ENCODE measurements around the gene SFXN3.

The SFXN3 gene

DNA sequence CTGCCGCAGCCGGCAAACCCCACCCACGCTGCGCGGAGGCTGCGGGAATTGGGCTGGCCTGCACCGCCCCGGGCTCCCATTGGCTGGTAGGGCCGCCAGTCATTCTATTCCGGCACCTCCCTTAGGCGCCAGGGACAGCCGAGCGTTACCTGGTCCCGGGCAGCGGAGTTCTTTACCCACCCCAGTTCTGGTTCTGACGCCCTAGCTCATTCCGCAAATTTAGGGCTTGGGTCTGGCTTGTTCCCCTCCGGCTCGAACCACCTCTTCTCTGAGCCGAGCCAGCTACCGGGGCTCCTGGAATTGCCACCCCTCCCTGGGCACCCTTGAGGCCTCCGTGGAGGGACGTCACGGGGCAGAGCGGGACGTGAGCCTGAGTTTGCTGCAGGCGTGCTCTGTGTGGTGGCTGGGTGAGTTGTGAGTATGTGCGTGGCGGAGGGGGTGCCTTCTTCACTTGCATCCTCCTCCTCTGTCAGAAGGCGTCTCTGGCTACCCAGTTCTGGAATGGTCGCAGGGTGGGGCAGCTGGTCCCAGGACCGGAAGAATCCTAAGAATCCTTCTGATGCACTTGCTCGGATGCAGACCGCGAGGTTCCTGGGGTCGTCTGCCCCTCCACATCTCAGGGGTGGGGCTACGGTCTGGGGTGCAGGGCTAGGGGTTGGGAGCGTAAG, at the start of gene SFXN3, which contains the start of gene PDZD7:
Gene SFXN3 (plus strand): TSS at position 107 of the 668 bp plus-strand sequence. CDS start 3,461 bp downstream, outside the sequence.
Gene PDZD7 (minus strand): TSS at position 2 of the 668 bp plus-strand sequence. CDS start 910 bp downstream, outside the sequence.
- DNase-seq = peak; percentile 62

DNA sequence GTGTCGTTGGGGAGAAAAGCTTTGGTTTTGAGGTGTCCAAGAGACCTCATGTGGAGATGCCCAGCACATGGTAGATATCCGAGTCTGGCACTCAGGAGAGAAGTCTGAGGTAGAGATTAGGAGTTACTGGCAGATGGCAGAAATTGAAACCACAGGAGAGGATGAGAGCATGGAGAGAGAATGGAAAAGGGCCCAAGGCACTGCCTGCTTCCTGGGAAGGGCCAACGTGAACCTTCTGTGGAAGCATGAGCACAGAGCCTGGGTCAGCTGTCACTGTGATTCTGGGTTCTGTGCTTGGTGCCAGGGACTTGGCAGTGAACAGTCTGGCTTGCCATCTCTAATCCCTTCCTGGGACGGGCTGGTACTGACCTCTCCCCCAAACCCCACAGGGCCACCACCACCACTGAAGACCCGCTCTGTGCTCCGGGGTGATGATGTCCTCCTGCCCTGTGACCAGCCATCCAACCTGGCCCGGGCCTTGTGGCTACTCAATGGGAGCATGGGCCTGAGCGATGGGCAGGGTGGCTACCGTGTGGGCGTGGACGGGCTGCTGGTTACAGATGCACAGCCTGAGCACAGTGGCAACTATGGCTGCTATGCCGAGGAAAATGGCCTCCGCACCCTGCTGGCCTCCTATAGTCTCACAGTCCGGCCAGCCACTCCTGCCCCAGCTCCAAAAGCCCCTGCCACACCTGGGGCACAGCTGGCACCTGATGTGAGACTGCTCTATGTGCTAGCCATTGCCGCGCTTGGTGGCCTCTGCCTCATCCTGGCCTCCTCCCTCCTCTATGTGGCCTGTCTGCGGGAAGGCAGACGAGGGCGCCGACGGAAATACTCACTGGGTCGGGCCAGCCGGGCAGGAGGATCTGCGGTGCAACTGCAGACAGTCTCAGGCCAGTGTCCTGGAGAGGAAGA, 47.9 kb upstream of the SFXN3 start:
- no peak for DNase-seq

GRCh38 chr10:100983868-100984671, 47.0 kb upstream of the SFXN3 start:
- DNase-seq = no peak

DNA sequence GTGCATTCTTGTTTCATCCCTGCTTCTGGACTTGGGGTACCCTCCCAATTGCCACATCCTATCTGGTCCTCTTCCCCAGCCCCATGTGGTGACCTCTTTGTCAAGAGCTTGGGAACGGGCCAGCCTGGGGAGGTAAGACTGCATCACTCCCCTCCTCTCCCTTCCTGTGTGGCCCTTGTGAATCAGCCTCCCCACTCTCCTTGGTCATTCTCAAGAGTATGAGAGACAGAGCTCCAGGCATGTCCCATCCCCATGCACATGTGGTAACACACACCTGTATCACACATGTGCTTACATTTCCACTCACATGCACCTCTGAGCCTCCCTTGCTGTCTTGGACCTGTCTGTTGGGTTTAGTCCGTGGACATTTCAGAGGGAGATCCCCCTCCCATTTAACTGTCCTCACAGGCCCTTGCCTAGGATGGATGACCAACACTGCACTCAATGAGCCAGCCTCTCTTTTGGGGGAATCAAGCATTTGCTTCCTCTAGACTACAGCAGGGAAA, 46.3 kb upstream of the SFXN3 start:
- no peak for DNase-seq

DNA sequence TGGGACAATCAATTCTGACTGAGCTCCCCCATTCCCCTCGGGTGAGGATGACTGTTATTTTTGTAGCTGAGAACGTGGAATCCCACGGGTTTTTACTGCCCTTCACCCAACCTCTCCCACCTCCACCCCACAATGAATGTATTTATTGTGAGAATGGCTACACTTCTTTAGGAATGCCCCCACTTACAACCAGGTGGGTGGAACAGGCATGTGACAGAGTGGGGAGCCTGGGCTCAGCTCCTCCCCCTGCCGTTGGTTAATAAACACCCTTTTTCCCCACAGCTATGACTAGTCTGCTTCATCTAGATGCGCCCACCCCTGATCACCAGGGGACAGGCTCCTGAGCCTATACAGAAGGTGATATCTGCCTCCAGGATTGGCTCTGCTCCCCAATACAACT, 45.7 kb upstream of the SFXN3 start:
- DNase-seq = no peak

- DNase-seq = no peak
Measured at GRCh38 chr10:100986623-100986951, 44.4 kb upstream of the SFXN3 start.

GRCh38 chr10:100986952-100987684, 43.9 kb upstream of the SFXN3 start, which contains the start of the genes MRPL43 and TWNK:
Gene MRPL43, minus strand, starts transcription at chr10:100987497. Its CDS starts 54 bp downstream, at chr10:100987443.
Gene TWNK, plus strand, starts transcription at chr10:100987543. Its CDS starts 668 bp downstream, at chr10:100988211.
- DNase-seq = peak; percentile 43

DNA sequence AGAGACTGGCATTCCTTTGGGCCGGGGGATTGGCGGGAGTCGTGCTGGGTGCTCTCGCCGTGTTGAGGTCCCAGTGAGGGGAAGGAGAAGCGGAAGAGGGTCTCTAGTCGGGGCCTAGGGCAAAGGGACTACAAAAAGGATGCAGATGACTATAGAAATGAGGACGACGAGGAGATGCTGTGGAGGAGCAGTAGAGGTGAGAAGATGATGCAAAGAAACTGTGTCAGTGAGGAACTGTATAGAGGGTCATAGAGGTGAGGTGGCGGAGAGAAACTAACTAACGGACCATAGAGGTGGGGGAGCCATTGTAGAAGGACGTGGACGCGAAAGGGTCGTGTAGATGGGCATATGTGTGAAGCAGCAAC, 43.4 kb upstream of the SFXN3 start:
- no peak for DNase-seq

DNA sequence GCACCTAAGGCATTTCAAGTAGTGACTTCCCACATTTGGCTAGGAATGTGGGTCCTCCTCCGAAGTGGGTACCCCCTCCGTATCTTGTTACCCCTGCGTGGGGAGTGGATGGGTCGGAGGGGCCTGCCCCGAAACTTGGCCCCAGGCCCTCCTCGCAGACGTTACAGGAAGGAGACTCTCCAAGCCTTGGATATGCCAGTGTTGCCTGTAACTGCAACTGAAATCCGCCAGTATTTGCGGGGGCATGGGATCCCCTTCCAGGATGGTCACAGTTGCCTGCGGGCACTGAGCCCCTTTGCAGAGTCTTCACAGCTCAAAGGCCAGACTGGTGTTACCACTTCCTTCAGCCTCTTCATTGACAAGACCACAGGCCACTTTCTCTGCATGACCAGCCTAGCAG, 42.9 kb upstream of the SFXN3 start:
- DNase-seq = no peak

DNA sequence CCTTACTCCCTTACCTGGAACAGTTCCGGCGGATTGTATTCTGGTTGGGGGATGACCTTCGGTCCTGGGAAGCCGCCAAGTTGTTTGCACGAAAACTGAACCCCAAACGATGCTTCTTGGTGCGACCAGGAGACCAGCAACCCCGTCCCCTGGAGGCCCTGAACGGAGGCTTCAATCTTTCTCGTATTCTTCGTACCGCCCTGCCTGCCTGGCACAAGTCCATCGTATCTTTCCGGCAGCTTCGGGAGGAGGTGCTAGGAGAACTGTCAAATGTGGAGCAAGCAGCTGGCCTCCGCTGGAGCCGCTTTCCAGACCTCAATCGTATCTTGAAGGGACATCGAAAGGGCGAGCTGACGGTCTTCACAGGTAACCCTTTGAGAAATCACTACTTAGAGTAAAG, 41.9 kb upstream of the SFXN3 start:
- DNase-seq = no peak

GRCh38 chr10:100993986-100994708, 36.9 kb upstream of the SFXN3 start:
- DNase-seq = no peak

DNA sequence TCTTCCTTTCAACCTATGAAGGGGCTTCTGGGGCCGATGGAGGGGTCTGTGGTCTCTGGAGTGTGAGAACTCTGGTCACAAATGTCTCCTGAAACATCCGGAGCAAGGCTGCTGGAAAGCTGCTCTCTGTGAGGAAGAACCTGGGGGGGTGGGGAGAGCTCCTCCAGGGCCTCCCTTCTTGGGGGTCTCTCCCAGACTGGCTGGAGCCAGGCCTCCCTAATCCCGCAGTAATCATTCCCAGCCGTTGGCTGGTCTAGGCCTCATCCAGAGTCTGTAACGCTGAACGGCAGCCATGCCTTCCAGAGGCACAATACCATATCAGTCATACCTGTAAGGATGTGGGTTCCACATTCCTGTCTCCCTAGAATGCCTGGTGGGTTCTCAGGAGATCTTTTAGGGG, 35.9 kb upstream of the SFXN3 start:
- no peak for DNase-seq

DNA sequence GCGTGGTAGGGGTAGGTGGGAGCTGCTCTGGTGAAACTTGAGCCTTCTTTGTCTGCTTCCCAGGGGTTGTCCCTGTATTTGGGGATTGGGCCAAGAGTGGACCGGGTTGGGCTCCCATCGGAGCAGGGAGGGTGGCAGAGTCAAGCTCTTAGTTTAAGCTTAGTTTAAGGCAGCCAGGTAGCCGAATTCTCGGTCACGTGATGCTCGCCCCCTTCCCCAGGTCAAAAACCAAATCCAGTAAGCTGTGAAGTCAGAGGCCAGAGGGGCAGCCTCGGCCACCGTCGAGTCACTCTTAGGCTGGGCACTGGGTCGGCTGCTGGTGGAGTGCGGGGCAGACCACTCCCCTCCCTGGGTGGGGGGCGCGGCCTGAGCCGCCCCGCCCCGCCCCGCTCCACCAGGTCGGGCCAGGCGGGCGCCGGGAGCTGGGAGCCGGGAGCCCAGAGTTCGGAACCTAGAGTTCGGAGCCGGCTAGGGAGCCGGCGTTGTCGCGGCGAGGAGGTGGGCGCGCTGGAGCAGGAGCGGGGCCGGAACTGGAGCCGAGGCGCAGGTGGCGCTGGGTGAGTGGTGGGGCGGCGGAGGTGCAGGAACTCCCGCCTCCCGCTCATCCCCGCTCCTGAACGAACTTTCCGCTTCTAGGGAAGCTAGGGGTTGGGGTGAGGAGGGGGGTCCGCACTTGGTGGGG, 34.2 kb upstream of the SFXN3 start:
- DNase-seq = no peak

- peak; percentile 30 for DNase-seq
Measured at GRCh38 chr10:100997360-100998182, 33.5 kb upstream of the SFXN3 start.

DNA sequence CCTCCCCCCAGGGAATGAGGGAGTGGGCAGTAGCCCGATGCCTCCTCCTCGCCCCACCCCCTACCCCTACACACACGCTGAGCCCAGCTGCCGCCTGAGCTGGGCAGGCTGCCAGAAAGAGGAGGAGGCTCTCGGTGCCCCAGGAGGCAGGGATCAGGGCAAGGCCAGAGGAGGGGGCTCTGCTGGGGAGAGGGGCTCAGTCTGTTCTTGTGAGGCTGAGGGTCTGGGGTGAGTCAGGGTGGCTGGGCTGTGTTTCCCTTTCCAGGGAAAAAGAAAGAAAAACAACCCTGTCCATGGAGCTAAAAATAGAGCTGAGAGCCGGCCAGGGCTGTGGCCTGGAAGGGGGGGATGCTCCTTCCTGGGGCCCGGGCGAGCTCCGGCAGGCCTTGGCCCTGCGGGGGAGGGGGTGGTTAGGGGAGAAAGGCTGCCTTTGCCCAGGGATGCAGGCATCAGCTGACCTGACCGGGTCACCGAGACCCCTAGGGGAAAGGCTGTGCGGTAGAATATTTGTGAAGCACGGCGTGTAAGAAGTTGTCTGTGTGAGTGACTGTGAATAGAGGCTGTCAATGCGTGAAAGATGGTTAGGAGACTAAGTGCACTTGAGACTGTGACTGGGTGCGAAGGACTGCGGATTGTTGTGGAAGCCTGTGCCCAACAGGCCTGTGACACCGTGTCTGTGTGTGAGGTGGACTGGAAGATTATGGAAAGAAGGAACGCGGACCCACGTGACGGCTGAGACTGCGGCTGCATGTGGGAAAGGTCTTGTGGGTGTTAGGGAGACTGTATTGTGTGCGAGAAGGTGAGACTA, 32.6 kb upstream of the SFXN3 start:
- peak; percentile 65 for DNase-seq

- peak; percentile 27 for DNase-seq
Measured at GRCh38 chr10:100998991-100999741, 31.9 kb upstream of the SFXN3 start.

GRCh38 chr10:100999742-101000126, 31.3 kb upstream of the SFXN3 start, which contains the start of gene LZTS2:
Gene LZTS2, plus strand, starts transcription at chr10:100999808. Its CDS starts 2,731 bp downstream, at chr10:101002539.
- DNase-seq = no peak
